MCF 10A (cell line): Measurements from ENCODE around the gene SAT1. TPM values are rescaled to one million over a fixed set of nuclear protein-coding genes. Genes with fewer than 3 reads are reported as not detected.

Source experiments
- BruUV-seq: library from RNA; stranded (reverse); fragments of 400-500 nt; replicated peaks from 2 replicates; lab custom pipeline; 2021; lab: Mats Ljungman, UMichigan
- CTCF ChIA-PET: fragments of 300-600 bp; sonication (Branson Sonifier 250); formaldehyde crosslinking; extraction: SDS; loops from one replicate; lab custom pipeline; 2021; ENCODE audit warnings: antibody characterized with exemption, inconsistent platforms; lab: Yijun Ruan, JAX
- POLR2A ChIA-PET: fragments of 300-600, 350-650 bp; sonication (Branson Sonifier 250); formaldehyde crosslinking; extraction: SDS; loops from one replicate; lab custom pipeline; 2020; ENCODE audit warnings: antibody characterized with exemption, inconsistent platforms; lab: Yijun Ruan, JAX
- DNase-seq: peaks from one replicate; pipeline ENCODE4 v3.0.0-alpha.2; 2018; ENCODE audit not compliant: unreplicated experiment
- H3K27ac Mint-ChIP-seq: one replicate; pipeline ENCODE4 v1.8.0; 2022; ENCODE audit warnings: mild to moderate bottlenecking, low read depth, mixed read lengths; ENCODE audit not compliant: unreplicated experiment
- H3K27me3 Mint-ChIP-seq: one replicate; pipeline ENCODE4 v1.8.0; 2022; ENCODE audit warnings: mixed read lengths; ENCODE audit not compliant: insufficient read depth, unreplicated experiment
- H3K36me3 Mint-ChIP-seq: one replicate; pipeline ENCODE4 v1.8.0; 2022; ENCODE audit warnings: mild to moderate bottlenecking, moderate library complexity, mixed read lengths; ENCODE audit not compliant: insufficient read depth, unreplicated experiment
- H3K4me1 Mint-ChIP-seq: one replicate; pipeline ENCODE4 v1.8.0; 2022; ENCODE audit warnings: mixed read lengths; ENCODE audit not compliant: insufficient read depth, unreplicated experiment
- H3K4me3 Mint-ChIP-seq: one replicate; pipeline ENCODE4 v1.8.0; 2022; ENCODE audit warnings: mild to moderate bottlenecking, moderate library complexity, mixed read lengths; ENCODE audit not compliant: unreplicated experiment
- H3K9me3 Mint-ChIP-seq: one replicate; pipeline ENCODE4 v1.8.0; 2022; ENCODE audit warnings: mixed read lengths; ENCODE audit not compliant: unreplicated experiment
- intact Hi-C: fragments of 100-400 bp; cut with micrococcal nuclease; formaldehyde crosslinking; loops from 2 replicates; pipeline ENCODE4 v1.14.1; 2022
- total RNA-seq: library from RNA; stranded (reverse); gene quantifications from 2 replicates; pipeline ENCODE4 v1.2.3, GENCODE V29; 2022
- TF ChIP-seq, protein P1 (sequence below): fragments of 200-600 bp; IDR thresholded peaks from one replicate; pipeline ENCODE4 v1.8.0; 2022; ENCODE audit warnings: antibody characterized with exemption, mild to moderate bottlenecking; ENCODE audit not compliant: unreplicated experiment

The SAT1 gene
- total RNA-seq, 1 experiment from 2014 or later = 582 TPM

DNA sequence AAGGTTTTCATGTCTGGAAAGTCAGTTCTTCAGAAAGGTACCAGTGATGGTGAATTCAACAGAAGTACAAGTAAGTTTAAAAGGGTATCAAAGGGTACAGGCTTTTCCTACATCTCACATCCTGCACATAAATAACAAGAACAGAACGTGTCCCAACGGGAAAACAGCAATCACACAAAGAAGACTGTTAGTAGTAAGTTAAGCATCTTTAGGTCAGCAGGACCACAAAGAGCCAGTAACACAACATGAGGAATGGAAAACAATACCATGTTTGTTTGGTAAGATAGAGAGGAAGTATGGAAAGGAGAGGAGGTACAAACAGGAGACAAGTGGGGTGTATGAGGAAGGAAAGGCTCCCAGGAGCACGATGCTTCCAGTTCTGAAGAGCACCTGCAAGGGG is 43.2 kb downstream of the SAT1 start:
- DNase-seq = no peak
- TF ChIP-seq, protein P1, sequence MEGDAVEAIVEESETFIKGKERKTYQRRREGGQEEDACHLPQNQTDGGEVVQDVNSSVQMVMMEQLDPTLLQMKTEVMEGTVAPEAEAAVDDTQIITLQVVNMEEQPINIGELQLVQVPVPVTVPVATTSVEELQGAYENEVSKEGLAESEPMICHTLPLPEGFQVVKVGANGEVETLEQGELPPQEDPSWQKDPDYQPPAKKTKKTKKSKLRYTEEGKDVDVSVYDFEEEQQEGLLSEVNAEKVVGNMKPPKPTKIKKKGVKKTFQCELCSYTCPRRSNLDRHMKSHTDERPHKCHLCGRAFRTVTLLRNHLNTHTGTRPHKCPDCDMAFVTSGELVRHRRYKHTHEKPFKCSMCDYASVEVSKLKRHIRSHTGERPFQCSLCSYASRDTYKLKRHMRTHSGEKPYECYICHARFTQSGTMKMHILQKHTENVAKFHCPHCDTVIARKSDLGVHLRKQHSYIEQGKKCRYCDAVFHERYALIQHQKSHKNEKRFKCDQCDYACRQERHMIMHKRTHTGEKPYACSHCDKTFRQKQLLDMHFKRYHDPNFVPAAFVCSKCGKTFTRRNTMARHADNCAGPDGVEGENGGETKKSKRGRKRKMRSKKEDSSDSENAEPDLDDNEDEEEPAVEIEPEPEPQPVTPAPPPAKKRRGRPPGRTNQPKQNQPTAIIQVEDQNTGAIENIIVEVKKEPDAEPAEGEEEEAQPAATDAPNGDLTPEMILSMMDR = no peak
- no TSS peak for BruUV-seq
- POLR2A ChIA-PET = no interaction called here
- H3K4me1 Mint-ChIP-seq = no peaks in the 10 kb centered on the region
- H3K27me3 Mint-ChIP-seq = peaks cover 28% of the 10 kb centered on the region
- no peaks in the 10 kb centered on the region for H3K36me3 Mint-ChIP-seq
- intact Hi-C loops = no loop called here
- H3K4me3 Mint-ChIP-seq = no peak overlapping the region
- no peak overlapping the region for H3K27ac Mint-ChIP-seq
- H3K9me3 Mint-ChIP-seq = no peaks in the 10 kb centered on the region
- CTCF ChIA-PET = no interaction called here

DNA sequence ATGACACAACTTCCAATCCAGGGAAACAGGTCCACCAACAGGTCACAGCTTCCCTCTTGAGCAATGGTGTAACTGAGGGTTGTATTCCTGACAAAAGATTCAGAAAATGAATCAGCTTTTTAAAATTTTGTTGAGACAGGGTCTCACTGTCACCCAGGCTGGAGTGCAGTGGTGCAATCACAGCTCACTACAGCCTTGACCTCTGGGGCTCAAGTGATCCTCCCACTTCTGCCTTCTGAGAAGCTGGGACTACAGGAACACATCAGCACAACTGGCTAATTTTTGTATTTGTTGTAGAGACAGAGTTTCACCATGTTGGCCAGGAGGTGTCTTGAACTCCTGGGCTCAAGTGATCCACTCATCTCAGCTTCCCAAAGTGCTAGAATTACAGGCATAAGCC is 43.7 kb downstream of the SAT1 start:
- DNase-seq = no peak
- H3K4me3 Mint-ChIP-seq = no peak overlapping the region
- TF ChIP-seq, protein P1 = no peak
- no peaks in the 10 kb centered on the region for H3K9me3 Mint-ChIP-seq
- intact Hi-C loops = no loop called here
- ChIA-PET CTCF (no interaction called here), POLR2A (interaction anchor here (0.6 to 0.7 kb wide), 2 partner anchors 9 to 657 kb away, joined by 3 read pairs; no protein-coding TSS in a partner anchor)
- peaks cover 28% of the 10 kb centered on the region for H3K27me3 Mint-ChIP-seq
- no peaks in the 10 kb centered on the region for H3K4me1 Mint-ChIP-seq
- no peak overlapping the region for H3K27ac Mint-ChIP-seq
- no peaks in the 10 kb centered on the region for H3K36me3 Mint-ChIP-seq
- no TSS peak for BruUV-seq

DNA sequence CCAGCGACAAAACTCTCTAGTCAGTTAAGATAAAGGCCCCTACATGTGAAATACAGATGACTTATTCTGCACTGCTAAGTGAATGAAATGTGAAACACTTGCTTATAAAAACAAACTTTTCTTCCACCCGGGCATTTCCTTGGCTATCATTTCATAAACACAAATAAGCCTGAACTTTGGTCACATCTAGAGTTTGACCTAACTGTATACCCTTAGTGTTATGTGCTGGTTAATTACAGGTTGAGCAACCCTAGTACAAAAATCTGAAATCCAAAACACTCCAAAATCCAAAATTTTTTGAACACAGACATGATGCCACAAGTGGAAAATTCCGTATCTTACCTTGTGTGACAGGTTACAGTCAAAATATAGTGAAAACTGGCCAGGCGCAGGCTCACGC is 45.9 kb downstream of the SAT1 start:
- Mint-ChIP-seq H3K36me3 (no peaks in the 10 kb centered on the region), H3K27me3 (peaks cover 28% of the 10 kb centered on the region), H3K4me1 (no peaks in the 10 kb centered on the region), H3K27ac (no peak overlapping the region), H3K4me3 (no peak overlapping the region), H3K9me3 (no peaks in the 10 kb centered on the region)
- TF ChIP-seq, protein P1 = no peak
- ChIA-PET POLR2A (no interaction called here), CTCF (no interaction called here)
- intact Hi-C loops = no loop called here
- no peak for DNase-seq
- no TSS peak for BruUV-seq

DNA sequence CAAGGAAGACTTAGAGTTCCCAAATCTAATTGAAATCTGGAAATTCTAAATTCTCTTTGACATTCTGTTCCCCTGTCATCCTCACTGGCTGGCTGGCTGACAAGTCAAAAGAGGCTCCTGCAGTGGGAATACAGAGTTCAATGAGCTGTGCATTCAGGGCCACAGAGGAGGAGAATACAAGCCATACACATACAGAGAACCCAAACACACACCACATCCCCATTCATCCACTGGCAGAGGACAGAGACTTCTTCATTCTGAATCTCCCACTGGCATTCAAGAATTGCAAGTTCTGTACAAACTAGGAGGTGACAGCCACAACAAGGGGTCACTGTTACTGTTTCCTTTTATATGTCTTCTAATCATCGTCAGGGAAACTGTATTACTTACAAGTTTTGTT is 49.7 kb downstream of the SAT1 start:
- H3K27me3 Mint-ChIP-seq = peaks cover 7% of the 10 kb centered on the region
- ChIA-PET POLR2A (no interaction called here), CTCF (no interaction called here)
- H3K4me1 Mint-ChIP-seq = no peaks in the 10 kb centered on the region
- no peaks in the 10 kb centered on the region for H3K36me3 Mint-ChIP-seq
- TF ChIP-seq, protein P1 = no peak
- H3K9me3 Mint-ChIP-seq = no peaks in the 10 kb centered on the region
- no peak overlapping the region for H3K27ac Mint-ChIP-seq
- no peak for DNase-seq
- intact Hi-C loops = no loop called here
- H3K4me3 Mint-ChIP-seq = no peak overlapping the region
- no TSS peak for BruUV-seq

Other genes starting within 250 kb of the SAT1 start
- gene PRDX4, start 115.7 kb upstream of the SAT1 start, total RNA-seq = 134 and 157 TPM in 2 replicates
- 71.9 and 83.9 TPM in 2 replicates for gene ACOT9, start 39.9 kb upstream of the SAT1 start, total RNA-seq
- 35.9 and 37.2 TPM in 2 replicates for gene APOO, start 124.8 kb downstream of the SAT1 start, total RNA-seq
- gene CXorf58, start 124.8 kb downstream of the SAT1 start, total RNA-seq = not detected in 2 replicates
- 4.8 and 5.6 TPM in 2 replicates for gene KLHL15, start 244.0 kb downstream of the SAT1 start, total RNA-seq